NCI-H774 (cell line): ENCODE data around the gene RGS12.
A peak's percentile ranks its signal among the peaks of the same experiment; 100 is the strongest.

ENCODE experiments used
- DNase-seq: peaks from one replicate; lab custom pipeline; 2025; lab: John Stamatoyannopoulos, UW

RGS12 gene

GRCh38 chr4:3330707-3331106 lies 37.9 kb downstream of the RGS12 start:
- no peak for DNase-seq

- no peak for DNase-seq
Observed at GRCh38 chr4:3331511-3332394, 38.9 kb downstream of the RGS12 start.

- no peak for DNase-seq
Observed at GRCh38 chr4:3332498-3332897, 39.7 kb downstream of the RGS12 start.

- DNase-seq: no peak
Observed at GRCh38 chr4:3334316-3334715, 41.5 kb downstream of the RGS12 start.

- DNase-seq: no peak
Observed at GRCh38 chr4:3335385-3335784, 42.6 kb downstream of the RGS12 start.

- DNase-seq: no peak
Observed at GRCh38 chr4:3335982-3336381, 43.2 kb downstream of the RGS12 start.

GRCh38 chr4:3336382-3337356 lies 43.8 kb downstream of the RGS12 start:
- DNase-seq: no peak

- DNase-seq: no peak
Observed at GRCh38 chr4:3337357-3337732, 44.5 kb downstream of the RGS12 start.

GRCh38 chr4:3337811-3338210 lies 45.0 kb downstream of the RGS12 start:
- no peak for DNase-seq

GRCh38 chr4:3338321-3338838 lies 45.6 kb downstream of the RGS12 start:
- no peak for DNase-seq

GRCh38 chr4:3338976-3339531 lies 46.2 kb downstream of the RGS12 start:
- DNase-seq: no peak

- no peak for DNase-seq
Observed at GRCh38 chr4:3339577-3339976, 46.8 kb downstream of the RGS12 start.

- DNase-seq: no peak
Observed at GRCh38 chr4:3340038-3340699, 47.3 kb downstream of the RGS12 start.

GRCh38 chr4:3340700-3341083 lies 47.9 kb downstream of the RGS12 start:
- DNase-seq: peak; percentile 40

GRCh38 chr4:3341760-3342159 lies 48.9 kb downstream of the RGS12 start:
- no peak for DNase-seq

- no peak for DNase-seq
Observed at GRCh38 chr4:3342182-3342854, 49.5 kb downstream of the RGS12 start.
